BJ (cell line): ENCODE measurements around the gene EHF. TPM values are rescaled to one million over a fixed set of nuclear protein-coding genes. Genes with fewer than 3 reads are reported as not detected.

Experiments used
- CTCF ChIA-PET: fragments of 350-600 bp; formaldehyde crosslinking; extraction: SDS; loops from one replicate; lab custom pipeline; 2021; ENCODE audit warnings: antibody characterized with exemption, inconsistent platforms; lab: Yijun Ruan, JAX
- POLR2A ChIA-PET: fragments of 300-600 bp; sonication (Branson Sonifier 250); formaldehyde crosslinking; extraction: SDS; loops from one replicate; lab custom pipeline; 2021; ENCODE audit warnings: antibody characterized with exemption; lab: Charles Lee
- DNase-seq: peaks from one replicate; pipeline ENCODE4 v3.0.0-alpha.2; 2011; ENCODE audit warnings: low read depth
- H3K27me3 ChIP-seq: 2 replicates; pipeline ENCODE4 v1.6.0; 2011; ENCODE audit warnings: low read length; ENCODE audit not compliant: control insufficient read depth, insufficient read depth
- H3K36me3 ChIP-seq: 2 replicates; pipeline ENCODE4 v1.5.1; 2011; ENCODE audit warnings: low read length; ENCODE audit not compliant: control insufficient read depth, insufficient read depth
- H3K4me3 ChIP-seq: 2 replicates; pipeline ENCODE4 v1.5.1; 2011; ENCODE audit warnings: low read depth, mild to moderate bottlenecking, control low read depth, low read length
- CTCF ChIP-seq: IDR thresholded peaks from 2 replicates; pipeline ENCODE4 v1.5.1; 2011; ENCODE audit warnings: low read depth, mild to moderate bottlenecking, control low read depth, inconsistent platforms, low read length, moderate library complexity; ENCODE audit not compliant: insufficient read depth
- polyA minus RNA-seq: library from RNA; depleted of rRNA, polyadenylated mRNA; stranded (reverse); fragments of >200 nt; gene quantifications from 2 replicates; pipeline ENCODE4 v1.2.3, GENCODE V29; 2011; rRNA and poly(A)+ RNA removed
- polyA plus RNA-seq: library from polyadenylated mRNA; depleted of rRNA; stranded (reverse); fragments of >200 nt; gene quantifications from 2 replicates; pipeline ENCODE4 v1.2.3, GENCODE V29; 2011; rRNA removed

The EHF gene
- not detected in 2 replicates for polyA plus RNA-seq
- not detected in 2 replicates for polyA minus RNA-seq

GRCh38 chr11:34620820-34621792 lies at the start of gene EHF:
Gene EHF, plus strand, starts transcription at chr11:34621093. Its CDS starts 21,538 bp downstream, at chr11:34642631.
- CTCF ChIA-PET: interaction anchor here (0.6 kb wide), 1 partner anchor 1160 kb away, joined by 3 read pairs; no protein-coding TSS in a partner anchor
- Histone ChIP-seq H3K36me3 (no peaks in the 10 kb centered on the region), H3K27me3 (no peaks in the 10 kb centered on the region), H3K4me3 (no peak within 1 kb of the TSS)
- TF ChIP-seq CTCF: no peak
- POLR2A ChIA-PET: no interaction called here
- no peak for DNase-seq

- ChIA-PET CTCF (interaction anchor here (1.4 kb wide), 1 partner anchor 13 kb away, joined by 3 read pairs; no protein-coding TSS in a partner anchor), POLR2A (no interaction called here)
- no peaks in the 10 kb centered on the region for H3K36me3 ChIP-seq
- H3K4me3 ChIP-seq: no peak overlapping the region
- peaks cover 7% of the 10 kb centered on the region for H3K27me3 ChIP-seq
- no peak for DNase-seq
- no peak for TF ChIP-seq CTCF
These were observed 47.4 kb upstream of the EHF start for GRCh38 chr11:34573537-34573936.

- Histone ChIP-seq H3K36me3 (no peaks in the 10 kb centered on the region), H3K27me3 (peaks cover 12% of the 10 kb centered on the region), H3K4me3 (no peak overlapping the region)
- no peak for TF ChIP-seq CTCF
- CTCF ChIA-PET: no interaction called here
- POLR2A ChIA-PET: no interaction called here
- no peak for DNase-seq
These were observed 45.6 kb upstream of the EHF start for GRCh38 chr11:34575261-34575660.

GRCh38 chr11:34575671-34576070 lies 45.2 kb upstream of the EHF start:
- no peak for TF ChIP-seq CTCF
- H3K36me3 ChIP-seq: no peaks in the 10 kb centered on the region
- no peak for DNase-seq
- POLR2A ChIA-PET: no interaction called here
- CTCF ChIA-PET: no interaction called here
- peaks cover 14% of the 10 kb centered on the region for H3K27me3 ChIP-seq
- no peak overlapping the region for H3K4me3 ChIP-seq

GRCh38 chr11:34576331-34576730 lies 44.6 kb upstream of the EHF start:
- ChIA-PET CTCF (no interaction called here), POLR2A (no interaction called here)
- DNase-seq: no peak
- H3K27me3 ChIP-seq: peaks cover 19% of the 10 kb centered on the region
- no peaks in the 10 kb centered on the region for H3K36me3 ChIP-seq
- no peak overlapping the region for H3K4me3 ChIP-seq
- no peak for TF ChIP-seq CTCF
